DMS153 treated with DMSO at 0.1 percent for 48 hours (cell line): ENCODE results near the gene TOM1.

Experiments
- DNase-seq: peaks from one replicate; lab custom pipeline; 2025; ENCODE audit not compliant: unreplicated experiment; lab: John Stamatoyannopoulos, UW

Gene TOM1

DNA sequence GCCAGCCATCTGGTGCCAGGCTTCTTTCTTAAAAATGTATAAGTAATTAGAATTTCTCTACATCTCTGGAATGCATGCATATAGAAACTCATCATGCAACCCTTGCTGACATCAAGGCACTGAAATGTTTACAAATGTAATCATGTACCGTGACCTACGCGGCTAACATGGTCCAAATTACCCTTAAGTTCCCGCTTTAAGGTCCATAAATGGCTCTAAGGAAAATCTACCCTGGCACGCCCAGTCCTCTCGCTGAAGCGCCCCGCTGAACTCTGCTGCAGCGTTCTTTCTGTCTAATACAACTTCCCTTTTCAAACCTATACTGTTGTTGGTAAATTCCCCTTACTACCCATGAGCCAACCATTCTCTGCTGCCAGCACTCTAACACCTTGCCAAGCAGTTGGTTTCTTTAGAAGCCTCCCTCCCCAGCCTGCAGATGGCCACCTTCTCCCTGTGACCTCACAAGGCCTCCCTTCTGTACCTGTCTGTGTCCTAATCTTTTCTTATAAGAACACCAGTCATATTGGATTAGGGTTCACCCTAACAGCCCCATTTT, 67.7 kb downstream of the TOM1 start:
- DNase-seq = no peak

DNA sequence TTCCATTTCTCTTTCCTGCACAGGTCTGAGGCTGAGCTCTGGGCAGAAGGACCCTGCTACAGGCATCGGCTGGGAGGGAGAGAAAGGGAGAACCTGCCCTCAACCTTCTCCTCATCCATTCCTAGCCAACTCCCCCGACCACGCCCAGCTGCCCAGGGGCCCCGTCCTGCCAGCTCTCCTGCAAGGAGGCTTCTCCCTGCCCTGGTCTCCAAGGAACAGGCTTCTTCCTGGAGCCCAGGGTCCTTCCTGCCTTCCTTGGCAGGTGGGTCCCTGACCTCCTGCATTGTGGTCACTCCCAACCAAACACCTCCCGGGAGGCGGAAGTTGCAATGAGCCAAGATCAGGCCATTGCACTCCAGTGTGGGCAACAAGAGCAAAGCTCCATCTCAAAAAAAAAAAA, 68.7 kb downstream of the TOM1 start:
- no peak for DNase-seq

DNA sequence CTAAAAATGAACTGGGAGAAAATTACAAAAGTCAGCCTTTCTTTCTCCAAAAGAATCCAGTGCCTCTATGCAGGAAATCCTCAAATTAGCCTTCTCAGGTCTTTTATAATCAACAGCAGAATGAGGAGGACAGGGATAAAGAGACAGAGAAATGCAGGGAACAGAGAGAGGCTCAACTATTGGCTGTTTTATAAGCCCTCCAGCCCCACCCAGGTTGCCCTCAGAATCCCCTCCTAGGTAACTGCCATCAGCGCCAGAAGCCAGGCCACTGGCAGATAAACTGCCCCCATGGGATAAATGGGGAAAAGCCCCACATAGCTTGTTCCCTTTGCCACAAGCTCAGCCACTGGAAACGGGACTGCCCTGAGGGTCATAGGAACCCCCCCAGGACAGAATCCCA, 70.3 kb downstream of the TOM1 start:
- DNase-seq = no peak

DNA sequence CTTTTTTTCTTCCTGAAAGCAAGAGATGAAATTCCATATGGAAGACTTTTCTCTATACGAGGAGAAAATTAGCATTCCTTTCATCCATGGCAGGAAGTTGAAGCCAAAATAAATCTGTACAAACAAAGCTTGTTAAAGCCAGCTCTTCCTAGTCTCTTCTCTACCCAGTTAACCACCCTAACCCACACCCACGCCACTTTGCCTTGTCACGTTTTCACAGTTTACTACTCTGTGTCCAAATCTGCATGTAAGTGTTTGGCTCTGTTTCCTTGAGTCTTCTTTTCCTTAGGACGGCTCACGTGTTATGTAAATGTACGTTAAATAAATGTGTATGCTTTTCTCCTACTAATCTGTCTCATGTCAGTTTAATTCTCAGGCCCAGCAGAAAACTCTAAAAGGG, 74.1 kb downstream of the TOM1 start:
- no peak for DNase-seq

DNA sequence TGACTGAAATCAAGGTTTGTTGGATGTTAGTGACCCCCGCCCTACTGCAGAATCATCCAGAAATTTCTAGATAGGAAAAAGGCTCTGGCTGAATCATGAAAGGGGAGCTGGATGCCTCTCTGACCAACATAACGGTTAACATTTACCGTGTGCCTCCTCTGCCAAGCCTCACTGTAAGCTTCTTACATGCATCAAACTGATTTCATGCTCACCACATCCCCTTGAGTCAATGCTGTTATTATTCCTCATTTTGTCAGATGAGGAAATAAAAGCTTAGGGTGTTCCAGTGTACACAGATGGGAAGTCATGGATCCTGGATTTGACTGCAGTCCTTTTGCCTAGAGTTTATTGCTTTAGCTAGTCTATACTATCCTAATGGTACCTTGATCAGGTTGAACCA, 75.3 kb downstream of the TOM1 start:
- DNase-seq = no peak

DNA sequence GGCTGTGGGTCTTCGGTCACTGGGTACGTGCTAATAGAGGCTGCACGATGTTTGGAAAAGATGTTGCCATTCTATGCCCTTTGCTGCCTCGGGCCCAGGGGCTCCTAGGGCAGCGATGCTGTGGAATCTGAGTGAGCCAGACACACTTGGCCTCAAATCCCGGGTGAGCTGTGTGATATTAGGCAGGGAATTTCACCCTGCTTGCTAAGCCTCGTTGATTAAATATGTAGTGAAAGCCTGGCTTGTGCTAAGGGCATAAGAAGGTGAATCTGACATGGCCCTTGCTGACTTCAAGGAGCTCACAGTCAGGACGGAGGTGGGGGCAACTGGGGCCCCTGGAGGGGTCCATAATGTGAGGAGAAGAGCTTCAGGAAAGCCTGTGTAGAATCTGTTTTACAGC, 75.8 kb downstream of the TOM1 start:
- no peak for DNase-seq

DNA sequence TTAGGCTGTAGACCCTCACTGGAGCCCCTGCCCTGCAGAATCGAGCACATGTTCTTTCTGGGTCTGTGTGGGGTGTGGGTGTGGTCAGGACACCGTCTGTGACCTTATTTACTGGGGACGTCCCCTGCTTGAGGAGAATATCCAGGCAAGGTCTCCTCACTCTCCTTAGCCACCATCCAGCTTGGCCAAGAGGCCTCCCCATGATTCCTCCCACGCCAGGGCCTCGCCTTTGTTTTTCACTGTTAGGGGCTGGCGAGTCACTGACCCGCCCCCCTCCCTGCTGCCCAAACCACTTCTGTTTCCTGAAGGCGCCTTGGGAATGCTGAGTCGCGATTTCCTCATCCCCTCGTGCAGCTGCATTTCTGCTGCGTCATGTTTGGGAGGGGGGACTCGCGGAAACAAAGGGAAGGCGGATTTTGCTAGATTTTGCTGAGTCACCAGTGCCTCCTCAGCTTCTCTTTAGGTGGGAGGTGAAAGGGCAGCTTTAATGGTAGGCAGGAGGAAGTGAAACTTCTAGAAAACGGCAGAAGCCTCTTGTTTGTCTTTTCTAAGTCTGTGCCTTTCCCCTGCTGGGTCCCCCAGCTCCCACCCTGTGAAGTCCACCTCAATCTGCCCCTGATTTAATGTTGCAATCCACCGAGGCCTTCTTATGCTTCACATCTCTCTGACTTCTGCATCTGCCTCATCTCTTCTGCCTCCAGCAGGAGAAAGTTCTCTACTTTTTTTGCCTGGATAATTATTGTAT, 77.2 kb downstream of the TOM1 start:
- peak; percentile 69 for DNase-seq

DNA sequence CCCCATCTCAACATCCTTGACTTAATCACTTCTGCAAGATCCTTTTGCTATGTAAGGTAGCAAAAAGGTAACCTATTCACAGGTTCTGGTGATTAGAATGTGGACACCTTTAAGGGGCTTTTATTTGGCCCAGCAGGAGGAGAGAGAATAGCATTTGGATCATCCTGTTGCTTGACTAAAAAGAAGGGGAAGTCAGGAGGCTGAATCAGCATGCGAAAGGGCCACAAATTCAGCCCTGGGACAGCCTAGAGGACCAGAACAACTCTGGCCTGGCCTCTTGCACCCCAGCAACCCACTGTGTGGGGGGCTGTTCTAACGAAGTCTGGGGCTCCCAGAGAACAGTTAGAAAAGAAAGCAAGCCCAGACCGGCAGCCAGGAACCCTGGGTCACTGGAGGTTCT, 78.0 kb downstream of the TOM1 start:
- no peak for DNase-seq

DNA sequence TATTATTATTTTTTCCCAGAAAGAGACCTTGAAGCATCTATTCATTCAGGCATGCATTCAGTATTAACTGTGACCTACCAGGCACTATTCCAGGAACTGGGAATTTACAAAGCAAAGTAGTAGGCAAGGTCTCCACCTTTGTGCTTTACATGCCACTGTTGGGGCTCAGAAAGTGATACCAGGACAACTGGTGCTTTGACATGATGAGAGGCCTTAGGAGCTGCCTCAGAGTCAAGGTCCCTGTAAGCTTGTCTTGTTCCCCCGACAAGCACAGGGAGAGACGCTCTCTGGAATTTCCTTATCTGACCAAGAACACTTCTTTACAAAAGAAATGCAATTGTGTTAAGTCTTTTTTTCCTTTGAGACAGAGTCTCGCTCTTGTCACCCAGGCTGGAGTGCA, 78.9 kb downstream of the TOM1 start:
- no peak for DNase-seq

DNA sequence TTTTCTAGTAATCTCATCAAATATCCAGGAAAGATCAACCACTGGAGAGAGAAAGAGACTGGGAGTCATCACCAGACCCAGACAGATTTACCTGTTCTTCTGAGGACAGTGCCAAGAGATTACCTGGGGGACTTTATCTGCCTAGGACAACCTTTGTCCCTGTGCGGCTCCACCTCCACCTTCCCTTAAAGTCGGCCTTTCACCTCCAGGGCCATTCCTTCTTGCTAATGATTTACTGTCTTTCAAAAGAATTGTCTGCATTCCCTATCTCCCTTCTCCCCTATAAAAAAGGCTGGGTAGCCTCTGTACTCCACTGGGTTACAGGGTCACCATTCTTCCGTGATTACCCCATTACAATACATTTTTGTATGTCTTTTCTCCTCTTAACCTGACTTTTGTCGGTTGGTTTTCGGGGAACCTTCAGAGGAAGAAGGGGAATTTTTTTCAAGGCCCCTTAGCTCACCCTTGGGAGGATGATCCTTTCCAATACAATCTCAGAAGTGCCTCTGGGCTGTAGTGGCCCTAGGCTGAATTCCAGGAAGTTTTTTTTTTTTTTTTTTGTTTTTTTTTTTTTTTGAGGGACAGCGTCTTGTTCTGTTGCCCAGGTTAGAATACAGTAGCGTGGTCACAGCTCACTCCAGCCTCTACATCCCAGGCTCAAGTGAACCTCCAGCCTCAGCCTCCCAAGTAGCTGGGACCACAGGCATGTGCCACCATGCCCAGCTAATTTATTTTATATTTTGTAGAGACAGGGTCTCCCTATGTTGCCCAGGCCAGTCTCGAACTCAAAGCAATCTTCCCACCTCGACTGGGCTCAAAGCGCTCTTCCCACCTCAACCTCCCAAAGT, 79.7 kb downstream of the TOM1 start:
- no peak for DNase-seq

DNA sequence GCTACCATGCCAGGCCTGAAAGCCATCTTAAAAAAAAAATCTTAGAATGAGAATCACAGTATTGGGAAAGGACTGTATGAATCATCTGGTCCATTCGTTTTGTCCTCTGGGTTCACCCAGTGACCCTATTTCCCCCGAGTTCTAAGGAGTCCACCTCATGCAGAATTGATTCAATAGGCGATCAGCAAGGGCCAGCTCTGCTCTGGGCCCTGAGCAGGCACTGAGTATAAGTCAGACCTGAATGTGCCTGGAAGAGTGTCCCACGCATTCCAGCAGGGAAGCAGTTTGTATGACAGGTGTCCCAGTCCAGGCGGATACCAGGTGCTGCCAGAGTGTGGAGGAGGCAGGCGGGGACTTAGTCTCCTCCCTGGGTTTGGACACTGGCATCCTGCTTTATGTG, 80.3 kb downstream of the TOM1 start:
- DNase-seq = no peak

DNA sequence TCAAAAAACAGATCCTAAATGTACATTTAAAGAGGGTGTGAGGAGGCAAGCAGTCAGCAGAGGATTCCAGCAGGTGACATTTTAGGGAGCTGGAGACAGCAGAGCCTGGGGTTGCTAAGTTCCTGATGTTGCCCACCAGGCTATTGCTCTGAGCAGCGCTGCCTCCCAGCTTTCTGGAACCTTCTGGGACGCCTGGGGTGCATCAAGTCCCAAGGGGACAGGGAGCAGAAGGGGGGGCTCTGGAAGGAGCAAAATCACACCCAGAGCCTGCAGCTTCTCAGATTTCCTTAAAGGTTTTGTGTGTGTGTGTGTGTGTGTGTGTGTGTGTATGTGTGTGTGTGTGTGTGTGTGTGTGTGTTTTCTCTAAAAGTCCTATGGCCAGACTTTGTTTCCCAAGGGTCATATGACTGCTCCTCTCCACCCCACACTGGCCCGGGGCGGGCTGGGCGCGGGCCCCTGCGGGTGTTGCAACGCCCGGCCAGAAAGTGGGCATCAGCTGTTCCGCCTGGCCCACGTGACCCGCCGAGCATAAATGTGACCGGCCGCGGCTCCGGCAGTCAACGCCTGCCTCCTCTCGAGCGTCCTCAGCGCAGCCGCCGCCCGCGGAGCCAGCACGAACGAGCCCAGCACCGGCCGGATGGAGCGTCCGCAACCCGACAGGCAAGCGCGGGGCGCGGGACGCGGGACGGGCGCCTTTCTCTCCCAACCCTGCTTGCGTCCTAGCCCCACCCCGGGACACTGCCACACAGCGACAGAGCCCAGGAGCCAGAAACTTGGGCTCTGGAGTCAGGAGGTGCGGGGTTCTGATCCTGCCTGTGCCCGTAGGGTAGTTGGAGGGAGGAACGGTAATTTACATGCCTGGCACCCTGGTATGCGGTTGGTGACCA, 81.1 kb downstream of the TOM1 start, which contains the start of gene HMOX1:
Gene HMOX1, plus strand, starts transcription at position 560 of the 887 bp plus-strand sequence. Its CDS starts 78 bp downstream, at position 638.
- DNase-seq = peak; percentile 40

DNA sequence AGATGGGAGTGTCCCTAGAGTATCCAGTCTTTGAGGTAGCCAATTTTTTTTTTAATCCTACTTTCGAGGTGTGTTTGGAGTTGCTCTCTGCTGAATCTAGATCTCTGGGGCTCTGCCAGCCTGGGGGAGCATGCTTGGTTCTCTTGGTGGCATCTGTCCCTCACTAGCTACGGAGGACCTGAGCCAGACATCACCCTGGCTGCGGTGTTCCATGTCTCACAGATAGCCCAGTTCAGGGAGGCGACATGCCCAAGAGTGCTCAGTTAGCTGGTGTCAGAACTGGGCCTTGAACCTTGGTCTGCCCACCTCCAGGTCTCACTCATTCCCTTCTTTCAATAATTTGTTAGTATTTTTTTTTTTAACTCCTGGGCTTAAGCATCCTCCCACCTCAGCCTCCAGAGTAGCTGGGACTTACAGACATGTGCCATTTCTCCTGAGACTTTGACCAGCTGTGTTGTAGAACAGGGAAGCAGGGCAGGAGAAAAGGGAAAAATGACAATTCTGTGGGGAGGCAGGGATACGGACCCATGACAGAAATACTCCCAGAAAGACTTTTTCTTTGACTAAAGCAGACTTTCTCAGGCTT, 81.8 kb downstream of the TOM1 start:
- DNase-seq = no peak

DNA sequence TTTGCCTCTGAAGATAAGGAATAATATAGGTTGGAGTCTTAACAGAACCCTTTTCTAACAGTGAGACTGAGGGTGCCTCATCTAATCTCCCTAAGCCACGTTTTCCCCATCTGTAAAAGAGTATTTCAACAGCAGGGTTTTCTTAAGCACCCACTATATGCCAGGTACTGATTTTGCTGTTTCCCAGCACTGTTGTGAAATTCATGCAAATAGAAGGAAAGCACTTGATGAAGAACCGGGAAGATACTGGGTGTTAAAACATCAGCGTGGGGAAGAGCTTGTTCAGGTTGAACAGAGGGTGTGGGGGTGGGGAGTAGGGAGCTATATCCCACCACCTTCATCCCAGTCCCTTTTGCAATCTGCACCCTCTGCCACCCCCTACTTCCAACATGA, 84.0 kb downstream of the TOM1 start:
- DNase-seq = no peak

DNA sequence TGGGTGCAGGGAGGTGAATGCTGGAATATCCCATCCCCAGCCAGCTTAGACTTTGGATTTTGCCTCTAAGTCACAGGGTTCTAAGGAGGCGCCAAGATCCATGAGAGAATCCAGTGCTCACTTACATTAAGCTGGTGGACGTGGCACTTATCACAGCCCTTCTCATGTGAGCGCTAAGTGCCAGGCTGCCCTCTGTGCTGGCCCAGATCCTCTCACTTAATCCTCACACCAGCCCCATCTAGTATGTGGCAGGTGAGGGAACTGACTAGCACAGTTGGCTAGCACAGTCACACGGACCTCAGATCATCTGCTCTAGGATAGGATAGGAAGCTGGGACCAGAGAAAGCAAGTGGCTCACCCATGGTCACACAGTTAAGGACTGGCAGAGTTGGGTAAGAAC, 84.8 kb downstream of the TOM1 start:
- no peak for DNase-seq

DNA sequence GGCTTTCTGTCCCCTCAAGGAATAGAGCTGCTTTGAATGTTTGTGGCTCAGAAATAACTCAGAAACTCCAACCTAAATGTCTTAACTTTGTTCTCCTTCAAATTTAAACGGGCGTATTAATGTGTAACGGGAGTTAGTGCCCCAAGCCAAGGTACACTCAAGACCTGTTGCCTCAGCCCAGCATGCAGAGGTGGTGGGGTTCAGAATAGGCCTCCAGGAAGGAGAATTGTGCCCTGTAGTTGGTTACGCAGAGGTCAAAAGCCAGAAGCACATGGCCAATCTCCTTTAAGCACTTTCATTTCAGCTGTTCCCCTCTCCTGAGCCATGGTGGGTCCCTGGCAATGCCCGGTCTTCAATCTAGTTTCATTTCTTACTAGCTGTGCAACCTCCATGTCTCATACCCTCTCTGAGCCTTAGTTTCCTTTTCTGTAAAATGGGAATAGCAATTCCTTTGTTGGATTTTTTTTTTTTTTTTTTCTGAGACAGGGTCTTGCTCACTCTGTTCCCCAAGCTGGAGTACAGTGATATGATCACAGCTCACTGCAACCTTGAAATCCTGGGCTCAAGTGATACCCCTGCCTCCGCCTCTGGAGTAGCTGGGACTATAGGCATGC, 85.4 kb downstream of the TOM1 start:
- DNase-seq = no peak

DNA sequence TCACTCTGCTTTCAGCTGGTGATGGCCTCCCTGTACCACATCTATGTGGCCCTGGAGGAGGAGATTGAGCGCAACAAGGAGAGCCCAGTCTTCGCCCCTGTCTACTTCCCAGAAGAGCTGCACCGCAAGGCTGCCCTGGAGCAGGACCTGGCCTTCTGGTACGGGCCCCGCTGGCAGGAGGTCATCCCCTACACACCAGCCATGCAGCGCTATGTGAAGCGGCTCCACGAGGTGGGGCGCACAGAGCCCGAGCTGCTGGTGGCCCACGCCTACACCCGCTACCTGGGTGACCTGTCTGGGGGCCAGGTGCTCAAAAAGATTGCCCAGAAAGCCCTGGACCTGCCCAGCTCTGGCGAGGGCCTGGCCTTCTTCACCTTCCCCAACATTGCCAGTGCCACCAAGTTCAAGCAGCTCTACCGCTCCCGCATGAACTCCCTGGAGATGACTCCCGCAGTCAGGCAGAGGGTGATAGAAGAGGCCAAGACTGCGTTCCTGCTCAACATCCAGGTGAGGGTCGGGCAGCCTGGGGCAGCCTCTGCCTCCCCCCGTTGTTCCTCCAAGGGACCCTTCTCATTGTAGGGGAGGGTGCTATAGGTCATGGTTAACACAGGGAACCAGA, 87.1 kb downstream of the TOM1 start:
- no peak for DNase-seq

DNA sequence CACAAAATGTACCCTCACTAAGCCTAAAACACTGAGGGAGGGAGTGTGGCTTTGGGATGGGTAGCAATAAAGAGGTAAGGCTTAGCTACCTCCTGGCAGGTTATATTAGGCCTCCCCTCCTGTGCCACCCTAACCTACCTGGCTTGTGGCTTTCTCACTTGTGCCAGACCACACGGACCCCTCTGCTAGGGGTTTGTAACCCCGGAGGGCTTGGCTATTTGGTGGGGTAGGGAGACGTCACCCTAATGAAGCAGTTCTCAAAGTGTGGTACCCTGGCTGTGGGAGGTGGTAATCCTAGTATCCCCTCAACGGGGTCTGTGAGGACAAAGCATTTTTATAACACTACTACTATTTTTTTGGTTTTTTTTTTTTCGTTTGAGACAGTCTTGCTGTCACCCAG, 91.2 kb downstream of the TOM1 start:
- no peak for DNase-seq

DNA sequence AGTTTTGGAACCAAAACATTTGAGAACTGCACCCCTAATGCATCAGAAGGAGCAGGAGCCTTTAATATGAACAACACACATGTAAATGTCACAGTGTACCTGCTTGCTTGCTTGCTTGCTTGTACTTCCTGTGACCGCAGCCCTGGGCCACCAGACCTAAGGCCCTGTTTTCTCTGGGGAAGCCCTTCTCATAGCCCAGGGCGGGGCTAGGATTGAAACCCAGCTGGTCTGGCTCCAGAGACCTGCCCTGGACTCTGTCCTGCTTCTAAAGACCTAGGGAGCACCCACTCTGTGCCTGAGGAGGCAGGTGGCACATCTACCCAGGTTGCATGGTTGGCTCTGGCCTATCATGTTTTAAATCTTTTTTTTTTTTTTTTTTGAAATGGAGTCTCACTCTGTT, 92.7 kb downstream of the TOM1 start:
- no peak for DNase-seq
